HG02759 (cell line): ENCODE data around the gene CHRND.

Experiments
- ATAC-seq: cut with Tn5 transposase; IDR thresholded peaks from one replicate; pipeline ENCODE4 v1.9.1; 2021; ENCODE audit warnings: mild to moderate bottlenecking, moderate library complexity; ENCODE audit not compliant: unreplicated experiment

The CHRND gene

GRCh38 chr2:232487385-232488096, 38.4 kb upstream of the CHRND start, which contains the start of gene ECEL1:
Gene ECEL1 (minus strand): TSS chr2:232487834. CDS start chr2:232486653, 1,181 bp downstream.
- ATAC-seq: no peak

DNA sequence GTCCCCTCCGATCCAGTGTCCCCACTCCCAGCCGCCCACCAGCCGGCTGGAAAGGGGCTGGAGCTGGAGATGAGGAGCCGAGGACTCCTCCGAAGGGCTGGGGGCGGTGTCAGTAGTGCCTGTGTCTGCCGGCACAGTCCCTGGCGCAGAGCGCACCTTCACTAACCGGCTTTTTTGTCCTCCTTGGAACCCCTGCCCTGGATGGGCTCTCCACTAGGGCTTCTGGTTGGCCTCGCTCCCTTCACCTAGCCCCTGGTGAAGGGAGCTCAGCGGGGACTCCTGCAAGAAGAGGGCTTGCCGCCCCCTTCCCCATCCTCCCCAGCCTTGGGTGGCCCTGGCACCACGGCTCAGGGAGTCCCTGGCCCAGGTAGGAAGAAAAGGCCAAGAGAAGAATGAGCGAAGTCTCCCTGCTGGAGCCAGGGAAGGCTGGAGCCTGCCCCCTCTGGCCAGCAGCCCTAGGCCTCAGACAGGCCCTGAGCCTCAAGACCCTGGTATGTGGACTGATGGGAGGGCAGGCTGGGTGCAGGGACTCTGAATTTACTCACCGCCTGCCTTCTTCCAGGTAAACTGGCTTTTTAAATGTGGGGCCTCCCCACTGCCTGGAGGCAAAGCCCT, 37.8 kb upstream of the CHRND start:
- ATAC-seq: no peak

DNA sequence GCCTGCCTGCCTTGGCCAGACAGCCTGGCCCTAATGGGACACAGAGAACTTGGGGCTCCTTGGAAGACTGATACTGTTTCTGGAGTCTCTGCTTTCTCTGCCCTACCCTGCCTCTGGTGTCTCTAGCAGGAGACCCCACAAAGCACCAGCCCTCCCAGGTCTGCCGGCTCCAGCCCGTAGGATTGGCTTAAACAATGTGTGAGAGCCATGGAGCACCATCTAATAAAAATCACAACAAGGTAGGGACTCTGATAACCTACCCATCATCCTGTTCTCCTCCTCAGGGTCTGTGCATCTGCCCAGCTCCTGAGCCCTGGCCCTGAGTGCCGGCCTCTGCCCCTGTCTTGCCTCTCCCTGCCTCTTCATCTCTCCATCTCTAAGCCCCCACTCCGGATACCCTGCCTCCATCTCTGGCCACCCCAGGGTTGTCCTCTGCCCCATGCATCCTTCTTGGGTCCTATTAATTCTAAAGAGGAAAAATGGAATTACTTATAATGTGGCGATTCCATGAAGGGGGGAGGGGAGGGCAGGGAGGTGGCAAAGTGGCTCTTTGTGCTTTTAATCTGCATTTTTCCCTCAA, 37.1 kb upstream of the CHRND start:
- no peak for ATAC-seq

- no peak for ATAC-seq
Measured at GRCh38 chr2:232489516-232490220, 36.3 kb upstream of the CHRND start.

- ATAC-seq: no peak
Measured at GRCh38 chr2:232490221-232491138, 35.5 kb upstream of the CHRND start.

DNA sequence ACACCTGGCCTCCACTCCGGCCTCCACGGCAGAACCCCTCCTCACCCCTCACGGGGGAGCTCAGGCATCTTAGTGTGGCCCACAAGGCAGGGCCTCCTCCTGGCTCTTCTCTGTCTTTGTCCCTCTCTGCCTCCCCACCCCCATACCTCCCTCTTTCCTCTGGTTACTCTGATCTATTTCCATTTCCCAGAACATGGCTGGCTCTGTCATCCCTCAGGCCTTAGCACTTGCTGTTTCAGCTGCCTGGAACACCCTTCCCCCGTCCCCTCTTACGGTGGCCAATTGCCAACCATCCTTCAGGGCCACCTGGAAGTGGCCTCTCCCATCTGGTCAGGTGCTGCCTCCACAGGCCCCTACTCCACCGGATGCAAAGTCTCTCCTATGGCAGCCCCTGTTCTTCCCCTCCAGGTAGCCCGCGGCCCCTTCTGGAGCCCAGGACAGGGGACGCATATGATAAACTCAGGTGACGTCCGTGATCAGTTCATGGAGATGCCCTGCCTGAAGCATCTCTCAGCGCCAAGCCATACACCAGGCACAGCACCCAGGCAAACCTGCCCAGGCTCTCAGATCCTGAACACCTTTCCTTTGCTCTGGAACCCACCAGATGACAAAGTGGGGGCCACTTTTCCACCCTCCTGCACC, 34.7 kb upstream of the CHRND start:
- no peak for ATAC-seq

- no peak for ATAC-seq
Measured at GRCh38 chr2:232492236-232492848, 33.6 kb upstream of the CHRND start.

GRCh38 chr2:232492963-232493700, 32.8 kb upstream of the CHRND start:
- no peak for ATAC-seq

DNA sequence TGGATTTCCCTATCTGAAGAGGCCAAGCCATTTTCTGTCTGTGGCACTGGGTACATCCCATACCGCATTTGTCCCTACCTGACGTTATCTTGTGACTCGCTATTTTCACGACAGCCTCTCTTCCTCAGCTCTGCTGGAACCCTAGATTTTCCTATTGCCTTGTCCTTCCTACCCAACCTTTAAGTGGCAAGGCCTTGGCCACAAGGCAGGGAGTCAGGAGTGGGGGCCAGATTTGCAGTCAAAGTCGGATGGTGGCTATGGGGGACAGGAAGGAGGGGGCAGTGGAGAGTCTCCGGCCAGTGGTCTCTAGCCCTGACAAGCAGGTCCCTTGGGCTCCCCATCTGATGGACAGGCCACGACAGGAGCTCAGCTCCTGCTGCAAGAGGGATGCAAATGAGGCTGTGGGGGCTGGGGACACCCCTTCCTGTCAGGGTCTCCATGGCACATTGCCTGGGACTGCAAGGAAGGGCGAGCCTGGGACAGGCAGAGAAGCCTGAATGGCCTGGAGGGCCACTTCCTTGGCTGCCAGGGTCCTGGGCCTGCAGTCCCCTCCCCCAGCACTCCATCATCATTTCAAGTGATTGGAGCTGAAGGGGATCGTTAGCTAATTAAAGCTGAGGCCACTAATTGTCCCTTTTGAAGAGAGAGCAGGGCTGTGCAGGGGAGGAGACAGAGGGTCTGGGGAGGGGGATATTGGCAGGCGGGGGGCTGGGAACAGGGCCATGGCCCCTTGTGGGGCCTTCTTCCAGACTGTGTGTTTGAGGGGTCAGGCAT, 32.1 kb upstream of the CHRND start:
- no peak for ATAC-seq

GRCh38 chr2:232494542-232494941, 31.4 kb upstream of the CHRND start:
- no peak for ATAC-seq

DNA sequence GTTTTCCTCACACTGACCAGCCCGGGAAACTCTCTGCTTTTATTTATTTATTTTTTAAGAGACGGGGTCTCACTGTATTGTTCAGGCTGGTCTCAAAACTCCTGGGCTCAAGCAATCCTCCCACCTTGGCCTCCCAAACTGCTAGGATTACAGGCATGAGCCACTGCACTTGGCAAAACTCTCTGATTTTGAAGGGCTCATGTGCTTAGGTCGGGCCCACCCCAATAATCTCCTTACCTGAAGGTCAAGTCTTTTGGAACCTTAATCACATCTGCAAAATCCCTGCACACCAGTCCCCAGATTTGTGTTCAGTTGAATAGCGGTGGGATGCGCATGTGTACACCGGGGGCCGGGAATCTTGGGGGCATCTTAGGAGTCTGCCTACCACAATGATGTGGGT, 30.7 kb upstream of the CHRND start:
- no peak for ATAC-seq

DNA sequence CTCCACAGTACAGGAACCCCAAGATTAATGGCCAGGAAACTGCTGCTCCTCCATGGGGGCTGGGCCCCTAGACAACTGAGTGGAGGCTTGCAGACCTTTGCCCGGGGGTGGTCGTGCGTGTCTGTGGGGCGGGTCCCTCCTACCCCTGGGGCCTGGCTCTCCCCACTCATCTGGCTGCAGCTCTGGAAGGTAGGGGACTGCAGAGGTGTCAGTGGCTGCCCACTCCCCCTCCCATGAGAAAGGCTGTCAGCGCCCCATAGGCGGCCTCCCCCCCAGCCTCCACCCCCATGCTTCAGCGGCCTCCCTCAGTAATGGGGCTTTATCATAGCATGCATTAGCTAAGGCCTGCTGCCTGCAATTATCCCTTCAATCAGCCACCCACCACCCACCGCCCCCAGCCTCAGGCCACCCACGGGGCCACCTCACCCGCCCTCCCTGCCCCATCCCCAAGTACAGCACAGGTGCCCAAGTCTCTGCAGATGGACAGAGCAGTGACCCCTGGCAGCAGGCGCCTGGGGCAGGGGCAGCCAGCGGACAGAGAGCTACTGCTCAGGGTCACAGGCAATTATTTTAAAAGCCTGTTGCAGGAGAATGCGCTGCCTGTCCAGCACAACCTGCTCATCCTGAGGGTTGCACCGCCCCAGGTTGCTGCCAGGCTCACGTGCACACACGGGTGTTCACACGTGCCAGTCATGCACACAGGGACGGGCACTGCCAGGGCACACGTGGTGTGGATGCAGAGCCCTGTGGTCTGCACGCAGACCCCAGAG, 29.3 kb upstream of the CHRND start:
- no peak for ATAC-seq

- no peak for ATAC-seq
Measured at GRCh38 chr2:232497348-232497747, 28.6 kb upstream of the CHRND start.

DNA sequence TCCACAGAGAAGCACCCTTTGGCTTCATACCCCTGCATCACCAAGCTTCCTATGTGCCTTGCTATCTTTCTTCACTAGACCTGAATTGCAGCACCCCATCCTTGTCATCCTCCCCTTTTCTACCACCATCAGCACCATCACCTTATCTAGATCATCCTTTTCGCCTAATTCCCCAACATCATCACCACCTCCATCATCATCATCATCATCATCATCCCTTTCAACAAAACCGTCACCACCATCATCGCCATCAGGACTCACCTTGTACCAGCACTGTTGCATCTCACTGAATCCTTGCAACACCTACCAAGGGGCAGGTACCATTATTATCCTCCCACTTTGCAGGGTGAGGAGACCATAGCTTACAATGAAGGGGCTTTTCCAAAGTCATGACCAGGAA, 27.5 kb upstream of the CHRND start:
- ATAC-seq: no peak

DNA sequence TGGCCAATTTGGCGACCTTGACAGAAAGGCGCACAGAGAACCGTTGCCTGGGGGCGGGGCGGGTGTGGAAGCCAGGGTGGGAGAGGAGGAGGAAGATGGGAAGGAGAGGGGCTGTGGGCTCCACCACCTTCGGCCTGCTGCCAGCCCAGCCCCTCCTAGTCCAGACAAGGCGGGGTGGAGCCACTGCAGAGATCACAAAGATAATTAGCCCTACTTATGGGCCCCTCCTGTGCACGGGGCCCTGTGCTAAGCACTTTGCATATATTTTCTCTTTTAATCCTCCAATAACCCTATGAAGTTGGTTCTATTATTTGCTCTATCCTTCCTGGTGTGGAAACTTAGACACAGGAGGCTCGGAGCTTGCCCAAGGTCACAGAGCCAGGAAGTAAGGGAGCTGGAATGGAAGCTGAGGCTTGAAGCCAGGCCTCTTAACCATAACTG, 24.6 kb upstream of the CHRND start:
- no peak for ATAC-seq

- ATAC-seq: no peak
Measured at GRCh38 chr2:232501794-232502390, 24.1 kb upstream of the CHRND start.

DNA sequence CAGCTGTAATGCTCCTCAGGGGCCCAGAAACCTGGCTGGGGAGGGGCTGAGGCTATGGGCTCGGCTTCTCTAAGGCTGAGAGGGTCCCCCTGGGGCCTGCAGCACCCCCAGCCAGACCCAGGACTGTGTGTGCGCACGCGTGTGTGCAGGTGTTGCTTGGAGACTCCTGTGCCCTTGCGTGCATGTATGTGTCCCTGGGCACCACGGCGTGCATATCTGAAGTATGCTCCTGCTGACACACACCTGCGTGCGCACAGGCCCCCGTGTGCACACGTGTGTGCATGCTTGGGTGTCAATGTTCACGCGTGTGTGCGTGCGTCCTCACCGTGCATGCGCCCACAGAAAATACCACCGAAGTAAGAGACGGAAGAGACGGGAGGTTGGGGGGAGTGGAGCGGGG, 23.4 kb upstream of the CHRND start:
- no peak for ATAC-seq
